Activated B cell treated with CpG ODN at 0.5 μM for 24 hours (primary cell): Measurements from ENCODE around the gene ALK. TPM values are rescaled to one million over a fixed set of nuclear protein-coding genes. Genes with fewer than 3 reads are reported as not detected.

ENCODE experiments used
- ATAC-seq: fragments of 200-7000 bp; cut with Tn5 transposase; one replicate; pipeline ENCODE4 v1.10.0; 2021; ENCODE audit warnings: low read depth, mild to moderate bottlenecking, moderate library complexity
- CTCF ChIA-PET: fragments of 350-600 bp; sonication (Branson Sonifier 250); formaldehyde crosslinking; loops from one replicate; lab custom pipeline; 2021; ENCODE audit warnings: antibody characterized with exemption; lab: Charles Lee
- POLR2A ChIA-PET: fragments of 350-600 bp; sonication (Branson Sonifier 250); formaldehyde crosslinking; loops from one replicate; lab custom pipeline; 2021; ENCODE audit warnings: antibody characterized with exemption; lab: Charles Lee
- DNase-seq: peaks from one replicate; pipeline ENCODE4 v3.0.0; 2022
- H3K27ac Mint-ChIP-seq: one replicate; pipeline ENCODE4 v1.8.0; 2020; ENCODE audit warnings: mixed read lengths
- H3K27me3 Mint-ChIP-seq: one replicate; pipeline ENCODE4 v1.8.0; 2021; ENCODE audit warnings: mixed read lengths
- H3K36me3 Mint-ChIP-seq: one replicate; pipeline ENCODE4 v1.8.0; 2021; ENCODE audit warnings: low read depth, mixed read lengths
- H3K4me1 Mint-ChIP-seq: one replicate; pipeline ENCODE4 v1.8.0; 2021; ENCODE audit warnings: mixed read lengths
- H3K4me3 Mint-ChIP-seq: one replicate; pipeline ENCODE4 v1.8.0; 2020; ENCODE audit warnings: mild to moderate bottlenecking, mixed read lengths
- H3K9me3 Mint-ChIP-seq: one replicate; pipeline ENCODE4 v1.8.0; 2020; ENCODE audit warnings: mixed read lengths
- intact Hi-C: fragments of 100-400 bp; cut with micrococcal nuclease; formaldehyde crosslinking; loops from one replicate; pipeline ENCODE4 v1.15.1; 2024
- total RNA-seq: library from RNA; stranded (reverse); gene quantifications from 2 replicates; pipeline ENCODE4 v1.2.3, GENCODE V29; 2022
- TF ChIP-seq, protein P1 (sequence below): fragments of 200-600 bp; IDR thresholded peaks from one replicate; pipeline ENCODE4 v1.8.0; 2022; ENCODE audit warnings: antibody characterized with exemption, mild to moderate bottlenecking

Gene ALK
- total RNA-seq, 1 donor from 2014 or later, result not detected

DNA sequence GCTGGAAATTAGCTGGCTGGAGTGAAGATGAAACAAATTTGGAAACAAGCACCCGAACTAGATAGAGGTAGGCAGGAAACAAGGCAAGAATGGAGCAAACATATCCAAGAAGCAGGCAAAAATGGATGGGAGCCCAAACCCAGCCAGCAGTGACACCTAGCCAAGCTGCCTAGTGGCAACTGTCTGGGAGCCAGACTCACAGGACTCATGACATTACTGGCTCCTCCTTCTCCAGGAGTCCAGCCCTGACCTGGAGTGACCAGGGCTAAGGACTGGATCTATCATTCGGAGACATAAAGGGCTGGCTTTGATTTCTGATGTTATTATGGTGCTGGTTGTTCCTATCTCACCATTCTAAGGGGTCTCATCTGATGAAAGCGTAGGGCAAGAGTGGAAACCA, 21.3 kb upstream of the ALK start:
- POLR2A ChIA-PET, result no interaction called here
- TF ChIP-seq, protein P1, sequence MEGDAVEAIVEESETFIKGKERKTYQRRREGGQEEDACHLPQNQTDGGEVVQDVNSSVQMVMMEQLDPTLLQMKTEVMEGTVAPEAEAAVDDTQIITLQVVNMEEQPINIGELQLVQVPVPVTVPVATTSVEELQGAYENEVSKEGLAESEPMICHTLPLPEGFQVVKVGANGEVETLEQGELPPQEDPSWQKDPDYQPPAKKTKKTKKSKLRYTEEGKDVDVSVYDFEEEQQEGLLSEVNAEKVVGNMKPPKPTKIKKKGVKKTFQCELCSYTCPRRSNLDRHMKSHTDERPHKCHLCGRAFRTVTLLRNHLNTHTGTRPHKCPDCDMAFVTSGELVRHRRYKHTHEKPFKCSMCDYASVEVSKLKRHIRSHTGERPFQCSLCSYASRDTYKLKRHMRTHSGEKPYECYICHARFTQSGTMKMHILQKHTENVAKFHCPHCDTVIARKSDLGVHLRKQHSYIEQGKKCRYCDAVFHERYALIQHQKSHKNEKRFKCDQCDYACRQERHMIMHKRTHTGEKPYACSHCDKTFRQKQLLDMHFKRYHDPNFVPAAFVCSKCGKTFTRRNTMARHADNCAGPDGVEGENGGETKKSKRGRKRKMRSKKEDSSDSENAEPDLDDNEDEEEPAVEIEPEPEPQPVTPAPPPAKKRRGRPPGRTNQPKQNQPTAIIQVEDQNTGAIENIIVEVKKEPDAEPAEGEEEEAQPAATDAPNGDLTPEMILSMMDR, result no peak
- peaks cover 11% of the 10 kb centered on the region for H3K9me3 Mint-ChIP-seq
- CTCF ChIA-PET, result no interaction called here
- no peak for DNase-seq
- intact Hi-C loops, result no loop called here
- H3K4me1 Mint-ChIP-seq, result no peaks in the 10 kb centered on the region
- H3K27ac Mint-ChIP-seq, result no peak overlapping the region
- H3K4me3 Mint-ChIP-seq, result no peak overlapping the region
- H3K36me3 Mint-ChIP-seq, result no peaks in the 10 kb centered on the region
- ATAC-seq, result no peak
- H3K27me3 Mint-ChIP-seq, result peaks cover 6% of the 10 kb centered on the region

DNA sequence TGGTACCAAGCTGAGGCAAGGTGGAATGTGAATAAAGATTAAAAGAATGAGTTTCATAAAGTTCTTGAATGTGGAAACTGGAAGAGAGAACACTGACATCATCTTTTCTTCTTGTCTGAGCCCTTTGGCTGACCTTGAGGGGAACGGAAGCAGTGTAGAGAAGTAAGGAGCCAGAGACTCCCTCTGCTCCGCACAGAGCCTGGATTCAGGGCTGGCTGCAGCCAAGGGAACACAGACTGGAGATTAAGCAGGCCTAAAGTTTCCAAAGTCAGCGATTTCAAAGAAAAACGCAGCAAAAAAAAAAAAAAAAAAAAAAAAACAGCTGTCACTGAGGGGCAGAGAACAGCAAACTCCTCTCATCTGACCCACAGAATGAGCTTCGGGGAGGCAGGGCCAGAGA, 19.3 kb upstream of the ALK start:
- no peak overlapping the region for H3K4me3 Mint-ChIP-seq
- CTCF ChIA-PET, result no interaction called here
- TF ChIP-seq, protein P1, result no peak
- no peaks in the 10 kb centered on the region for H3K36me3 Mint-ChIP-seq
- DNase-seq (no peak), ATAC-seq (no peak)
- intact Hi-C loops, result no loop called here
- H3K9me3 Mint-ChIP-seq, result peaks cover 11% of the 10 kb centered on the region
- POLR2A ChIA-PET, result no interaction called here
- peaks cover 5% of the 10 kb centered on the region for H3K27me3 Mint-ChIP-seq
- H3K27ac Mint-ChIP-seq, result no peak overlapping the region
- H3K4me1 Mint-ChIP-seq, result no peaks in the 10 kb centered on the region

DNA sequence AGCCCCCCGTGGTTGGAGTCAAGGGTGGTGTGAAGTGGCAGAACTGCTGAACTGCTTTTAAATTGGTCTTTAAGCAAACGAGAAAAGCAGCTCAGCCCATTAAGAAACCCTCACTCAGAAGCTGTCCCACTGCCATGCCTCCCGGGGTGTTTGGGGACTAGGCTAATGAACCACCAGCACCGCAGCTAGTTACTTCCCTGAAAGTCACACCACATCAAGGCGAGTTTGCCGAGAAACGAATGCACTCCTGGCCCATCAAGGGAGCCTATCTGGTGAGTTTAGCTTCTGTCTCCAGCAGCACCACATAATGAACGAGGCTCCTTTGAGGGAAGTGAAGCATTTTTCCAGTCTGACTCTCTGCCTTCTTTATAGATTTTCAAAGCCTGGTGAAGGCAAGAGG, 14.6 kb upstream of the ALK start:
- H3K4me3 Mint-ChIP-seq, result no peak overlapping the region
- no peaks in the 10 kb centered on the region for H3K4me1 Mint-ChIP-seq
- H3K9me3 Mint-ChIP-seq, result no peaks in the 10 kb centered on the region
- ChIA-PET POLR2A (no interaction called here), CTCF (no interaction called here)
- ATAC-seq (no peak), DNase-seq (no peak)
- no peaks in the 10 kb centered on the region for H3K36me3 Mint-ChIP-seq
- peaks cover 5% of the 10 kb centered on the region for H3K27me3 Mint-ChIP-seq
- TF ChIP-seq, protein P1, result no peak
- no peak overlapping the region for H3K27ac Mint-ChIP-seq
- intact Hi-C loops, result no loop called here

DNA sequence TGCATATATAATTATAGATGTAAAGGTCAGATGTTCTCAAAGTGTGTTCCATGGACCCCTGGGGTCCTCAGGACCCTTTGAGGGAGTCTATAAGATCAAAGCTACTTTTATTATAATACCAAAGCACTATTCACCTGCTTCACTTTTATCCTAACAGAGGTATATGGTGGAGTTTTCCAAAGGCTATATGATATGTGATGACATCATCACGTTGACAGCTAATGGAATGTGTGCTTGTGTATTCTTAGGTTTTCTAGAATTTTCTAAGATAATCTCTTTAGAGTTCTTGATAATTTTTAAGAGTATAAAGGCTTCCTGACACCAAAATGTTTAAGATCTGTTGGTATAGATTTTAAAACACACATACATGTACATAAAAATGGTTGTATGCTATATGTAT, 10.4 kb upstream of the ALK start:
- TF ChIP-seq, protein P1, result no peak
- Mint-ChIP-seq H3K27me3 (peaks cover 8% of the 10 kb centered on the region), H3K27ac (no peak overlapping the region), H3K9me3 (no peaks in the 10 kb centered on the region), H3K4me1 (no peaks in the 10 kb centered on the region), H3K4me3 (no peak overlapping the region), H3K36me3 (no peaks in the 10 kb centered on the region)
- DNase-seq, result no peak
- CTCF ChIA-PET, result interaction anchor here (1.2 kb wide), 1 partner anchor 8 kb away, joined by 3 read pairs; no protein-coding TSS in a partner anchor
- intact Hi-C loops, result no loop called here
- ATAC-seq, result no peak
- POLR2A ChIA-PET, result no interaction called here

DNA sequence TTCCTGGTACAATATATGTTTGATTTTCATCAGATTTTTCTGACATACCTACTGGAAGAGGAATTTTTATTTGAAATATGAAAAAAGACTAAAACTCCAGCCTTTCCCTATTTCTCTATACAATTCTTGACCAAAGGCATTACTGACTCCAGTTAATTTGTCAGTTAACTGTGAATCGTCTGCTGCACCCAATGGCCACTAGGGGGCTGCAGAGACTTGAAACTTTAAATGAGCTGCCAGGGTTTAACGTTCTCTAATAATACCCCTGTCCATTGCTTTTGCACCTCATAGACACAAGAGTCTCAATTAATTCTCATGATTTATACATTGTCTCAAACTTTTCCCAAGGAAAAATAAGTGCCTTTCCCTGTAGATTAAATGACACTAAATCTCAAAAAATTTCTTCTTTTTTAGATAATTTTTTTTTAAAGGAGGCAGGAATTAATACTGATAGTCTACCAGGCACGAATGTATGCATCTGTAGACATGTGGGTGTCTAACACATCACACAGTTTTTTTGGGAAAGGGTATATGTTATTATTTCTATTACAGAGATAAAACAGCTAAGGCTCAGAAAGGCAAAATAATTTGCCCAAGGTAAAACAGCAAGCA, 1.8 kb upstream of the ALK start:
- Mint-ChIP-seq H3K4me1 (peaks cover 14% of the 10 kb centered on the region), H3K36me3 (no peaks in the 10 kb centered on the region), H3K9me3 (peaks cover 3% of the 10 kb centered on the region), H3K4me3 (no peak overlapping the region), H3K27ac (no peak overlapping the region), H3K27me3 (peaks cover 42% of the 10 kb centered on the region)
- TF ChIP-seq, protein P1, result peak; percentile 61
- CTCF ChIA-PET, result interaction anchor here (0.5 to 2.3 kb wide), 6 partner anchors 9 to 242 kb away, joined by 3 to 6 read pairs (median 3); no protein-coding TSS in a partner anchor
- intact Hi-C loops, result loop anchor here (1.0 to 2.0 kb wide), 3 partner anchors 103 to 1102 kb away; no protein-coding TSS in a partner anchor
- POLR2A ChIA-PET, result no interaction called here
- DNase-seq (no peak), ATAC-seq (no peak)
